Esophagus muscularis mucosa (tissue), 4 donors: ENCODE data around the gene PAK4. TPM values are rescaled to one million over a fixed set of nuclear protein-coding genes. Genes with fewer than 3 reads are reported as not detected.
A peak's percentile ranks its signal among the peaks of the same experiment; 100 is the strongest.

ENCODE experiments used
- DNase-seq: peaks from one replicate; pipeline ENCODE4 v3.0.0-alpha.2; 2017; ENCODE audit errors: extremely low spot score
- H3K27ac ChIP-seq, 4 donors: fragments of 200-600 bp; sonication (generic); replicated peaks in 1 of 4; 1 replicate in 3 of 4; 2 replicates in 1 of 4; pipeline ENCODE4 v1.5.1; 2016 to 2019; ENCODE audit warnings: mild to moderate bottlenecking in 1 of 4
- H3K27me3 ChIP-seq, 4 donors: fragments of 200-600 bp; sonication (generic); one replicate each; pipeline versions ENCODE4 v1.5.1 to v1.6.0; 2016 to 2019
- H3K36me3 ChIP-seq, 4 donors: fragments of 200-600 bp; sonication (generic); one replicate each; pipeline ENCODE4 v1.5.1; 2016 to 2019
- H3K4me1 ChIP-seq, 4 donors: fragments of 200-600 bp; sonication (generic); one replicate each; pipeline ENCODE4 v1.5.1; 2016 to 2019
- H3K4me3 ChIP-seq, 4 donors: fragments of 200-600 bp; sonication (generic); 1 replicate in 2 of 4; 2 replicates in 2 of 4; pipeline ENCODE4 v1.5.1; 2016 to 2019; ENCODE audit warnings: mild to moderate bottlenecking in 4 of 4, moderate library complexity in 1 of 4
- H3K9me3 ChIP-seq, 4 donors: fragments of 200-600 bp; sonication (generic); 1 replicate in 3 of 4; 2 replicates in 1 of 4; pipeline ENCODE4 v1.5.1; 2016 to 2019
- EP300 ChIP-seq: sonication (generic); formaldehyde crosslinking; IDR thresholded peaks from one replicate; pipeline ENCODE4 v1.6.1; 2017; ENCODE audit warnings: antibody characterized with exemption
- POLR2A ChIP-seq: fragments of 450-650 bp; IDR thresholded peaks from one replicate; pipeline ENCODE4 v1.6.1; 2017; ENCODE audit warnings: antibody characterized with exemption, moderate library complexity, mild to moderate bottlenecking, low read depth
- POLR2AphosphoS5 ChIP-seq, 2 donors: sonication (generic); formaldehyde crosslinking; IDR thresholded peaks; one replicate each; pipeline ENCODE4 v1.6.1; 2017; ENCODE audit warnings: antibody characterized with exemption in 2 of 2
- WGBS: methylation state at CpG from one replicate; pipeline ENCODE4 v1.1.5; 2018; 5-methylcytosine and 5-hydroxymethylcytosine counted together
- intact Hi-C: fragments of 100-400 bp; cut with DNase I; formaldehyde crosslinking; loops from one replicate; pipeline ENCODE4 v1.15.1; 2023
- total RNA-seq, 4 donors: library from RNA; depleted of rRNA; stranded (reverse); fragments of >200 nt; gene quantifications; one replicate each; pipeline versions ENCODE4 v1.1.0 to v1.2.1, GENCODE V29; 2016
- TF ChIP-seq, protein P1 (sequence below), 3 experiments: fragments of 200-600 bp in 2 of 3; fragments of 450-650 bp in 1 of 3; sonication (generic) in 2 of 3; IDR thresholded peaks; one replicate each; pipeline ENCODE4 v1.5.1; 2017 to 2019; ENCODE audit warnings: antibody characterized with exemption in 3 of 3, mild to moderate bottlenecking in 2 of 3, moderate library complexity in 1 of 3

The PAK4 gene
- total RNA-seq, 4 donors from 2014 or later, result 8.3 to 18.4 (median 11.0) TPM

DNA sequence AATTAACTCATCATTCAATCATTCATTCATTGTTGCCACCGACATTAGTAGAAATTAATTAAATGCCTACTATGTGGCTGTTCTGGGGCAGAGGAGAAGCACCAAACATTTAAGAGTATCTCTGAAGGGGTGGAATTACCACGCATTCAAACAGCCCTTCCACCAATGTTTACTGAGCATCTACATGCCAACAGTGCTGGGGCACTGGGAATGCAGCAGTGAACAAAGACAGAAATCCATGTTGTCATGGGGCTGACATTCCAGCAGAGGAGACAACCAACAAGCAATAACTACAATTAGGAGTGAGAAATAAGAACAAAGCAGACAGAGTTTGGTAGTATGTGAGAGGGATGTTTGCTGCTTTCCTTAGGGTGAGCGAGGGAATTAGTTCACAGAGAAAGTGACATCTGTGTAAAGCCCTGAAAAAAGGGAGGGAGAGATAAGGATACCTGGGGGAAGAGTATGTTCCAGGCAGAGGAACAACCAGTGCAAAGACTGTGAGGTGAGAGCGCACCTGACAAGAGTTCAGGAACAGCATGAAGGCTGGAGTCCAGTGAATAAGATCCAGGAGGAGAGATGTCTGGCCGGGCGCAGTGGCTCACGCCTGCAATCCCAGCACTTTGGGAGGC is 1.3 kb upstream of the PAK4 start:
- Histone ChIP-seq H3K9me3 (no peaks in the 10 kb centered on the region), H3K27ac (no peak overlapping the region), H3K4me1 (peaks cover 37 to 57% (median 51%) of the 10 kb centered on the region in 4 donors), H3K4me3 (no peak overlapping the region), H3K27me3 (peaks cover 0 to 21% (median 0%) of the 10 kb centered on the region in 4 donors), H3K36me3 (no peaks in the 10 kb centered on the region)
- intact Hi-C loops, result no loop called here
- DNase-seq, result no peak
- 81% methylated on average over 7 of the region's 7 CpGs for WGBS
- TF ChIP-seq, protein P1, sequence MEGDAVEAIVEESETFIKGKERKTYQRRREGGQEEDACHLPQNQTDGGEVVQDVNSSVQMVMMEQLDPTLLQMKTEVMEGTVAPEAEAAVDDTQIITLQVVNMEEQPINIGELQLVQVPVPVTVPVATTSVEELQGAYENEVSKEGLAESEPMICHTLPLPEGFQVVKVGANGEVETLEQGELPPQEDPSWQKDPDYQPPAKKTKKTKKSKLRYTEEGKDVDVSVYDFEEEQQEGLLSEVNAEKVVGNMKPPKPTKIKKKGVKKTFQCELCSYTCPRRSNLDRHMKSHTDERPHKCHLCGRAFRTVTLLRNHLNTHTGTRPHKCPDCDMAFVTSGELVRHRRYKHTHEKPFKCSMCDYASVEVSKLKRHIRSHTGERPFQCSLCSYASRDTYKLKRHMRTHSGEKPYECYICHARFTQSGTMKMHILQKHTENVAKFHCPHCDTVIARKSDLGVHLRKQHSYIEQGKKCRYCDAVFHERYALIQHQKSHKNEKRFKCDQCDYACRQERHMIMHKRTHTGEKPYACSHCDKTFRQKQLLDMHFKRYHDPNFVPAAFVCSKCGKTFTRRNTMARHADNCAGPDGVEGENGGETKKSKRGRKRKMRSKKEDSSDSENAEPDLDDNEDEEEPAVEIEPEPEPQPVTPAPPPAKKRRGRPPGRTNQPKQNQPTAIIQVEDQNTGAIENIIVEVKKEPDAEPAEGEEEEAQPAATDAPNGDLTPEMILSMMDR (IDR thresholded peaks at IDR 0.05), result no peak
- no peak for TF ChIP-seq EP300
- TF ChIP-seq POLR2A, result no peak
- TF ChIP-seq POLR2AphosphoS5 (IDR thresholded peaks at IDR 0.05), result no peak

DNA sequence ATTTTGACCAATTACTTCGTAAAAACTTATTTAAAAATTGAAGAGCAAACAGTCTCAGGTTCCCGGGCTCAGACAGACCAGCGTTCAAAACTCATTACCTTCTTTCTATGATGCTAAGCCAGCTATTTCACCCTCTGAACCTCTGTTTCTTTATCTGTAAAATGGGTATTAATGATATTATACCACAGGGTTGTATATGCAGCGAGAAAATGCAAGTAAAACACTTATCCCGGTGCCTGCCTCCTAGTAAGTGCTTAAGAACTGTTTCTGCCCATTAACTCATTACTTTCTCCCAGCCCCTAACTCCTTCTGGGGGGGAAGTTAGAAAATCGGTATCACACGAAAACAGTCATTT is 410 bp upstream of the PAK4 start:
- intact Hi-C loops, result loop anchor here (5.0 kb wide), 1 partner anchor 407 kb away; the partner anchor contains the start of gene EID2B
- TF ChIP-seq POLR2AphosphoS5 (IDR thresholded peaks at IDR 0.05) (no peak), EP300 (no peak), POLR2A (no peak)
- TF ChIP-seq, protein P1 (IDR thresholded peaks at IDR 0.05), result no peak
- DNase-seq, result no peak
- Histone ChIP-seq H3K9me3 (no peaks in the 10 kb centered on the region), H3K27me3 (peaks cover 0 to 15% (median 0%) of the 10 kb centered on the region in 4 donors), H3K4me3 (peak overlapping the region; percentile 81 to 97 (median 90)), H3K36me3 (no peaks in the 10 kb centered on the region), H3K4me1 (peaks cover 45 to 66% (median 60%) of the 10 kb centered on the region in 4 donors), H3K27ac (peak overlapping the region; percentile 75 to 86 (median 80))
- WGBS, result 42% methylated on average over 7 of the region's 7 CpGs

GRCh38 chr19:39126312-39127187 is 964 bp downstream of the PAK4 start:
- H3K27ac ChIP-seq, result peak overlapping the region; percentile 75 to 86 (median 82)
- no peaks in the 10 kb centered on the region for H3K36me3 ChIP-seq
- 5% methylated on average over 23 of the region's 27 CpGs for WGBS
- H3K4me1 ChIP-seq, result peaks cover 59 to 80% (median 74%) of the 10 kb centered on the region in 4 donors
- DNase-seq, result no peak
- no peaks in the 10 kb centered on the region for H3K9me3 ChIP-seq
- H3K27me3 ChIP-seq, result peaks cover 0 to 4% (median 0%) of the 10 kb centered on the region in 4 donors
- peak overlapping the region; percentile 81 to 97 (median 90) for H3K4me3 ChIP-seq
- intact Hi-C loops, result loop anchor here (5.0 kb wide), 1 partner anchor 406 kb away; the partner anchor contains the start of gene EID2B
- TF ChIP-seq POLR2A (no peak), POLR2AphosphoS5 (IDR thresholded peaks at IDR 0.05) (no peak), EP300 (no peak)
- TF ChIP-seq, protein P1 (IDR thresholded peaks at IDR 0.05), result no peak

DNA sequence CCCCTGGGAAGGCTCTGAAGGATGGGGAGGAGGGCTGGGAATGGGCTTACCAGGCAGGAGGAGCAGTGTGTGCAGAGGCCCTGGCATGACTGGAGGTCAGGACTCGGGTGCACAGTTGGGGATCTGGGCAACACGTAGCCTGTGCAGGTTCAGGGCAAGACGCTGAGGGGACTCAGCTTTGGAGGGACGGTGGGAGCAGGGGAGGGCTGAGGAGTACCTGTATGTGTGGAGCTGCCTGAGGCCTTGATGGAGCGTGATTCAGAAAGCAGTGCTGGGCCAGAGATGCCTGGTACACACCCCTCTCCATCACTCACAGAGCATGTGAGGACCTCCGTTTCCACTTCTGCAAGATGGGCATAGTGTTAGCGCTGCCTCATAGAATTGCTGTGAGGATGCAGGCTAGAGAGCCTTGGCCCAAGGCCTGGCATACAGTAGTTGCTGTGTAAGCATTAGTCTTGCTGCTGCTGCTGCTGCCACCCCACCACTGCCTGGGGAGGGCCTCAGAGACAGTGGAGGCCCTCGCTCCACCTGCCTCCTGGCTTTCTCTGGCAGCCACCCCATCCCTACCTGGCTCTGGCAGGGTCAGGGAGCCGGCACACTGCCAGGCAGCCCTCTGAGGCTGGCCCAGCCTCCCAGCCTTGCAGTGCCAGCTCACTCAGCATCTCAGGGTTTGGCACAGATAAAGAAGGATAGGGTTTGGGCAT is 2.4 kb downstream of the PAK4 start:
- Histone ChIP-seq H3K36me3 (no peaks in the 10 kb centered on the region), H3K27ac (peak overlapping the region; percentile 75 to 86 (median 82)), H3K27me3 (no peaks in the 10 kb centered on the region), H3K4me3 (no peak overlapping the region), H3K4me1 (peaks cover 69 to 86% (median 82%) of the 10 kb centered on the region in 4 donors), H3K9me3 (no peaks in the 10 kb centered on the region)
- TF ChIP-seq EP300 (no peak), POLR2AphosphoS5 (IDR thresholded peaks at IDR 0.05) (no peak), POLR2A (no peak)
- TF ChIP-seq, protein P1 (IDR thresholded peaks at IDR 0.05), result no peak
- 100% methylated on average over 1 of the region's 9 CpGs for WGBS
- DNase-seq, result no peak
- intact Hi-C loops, result loop anchor here (5.0 kb wide), 1 partner anchor 404 kb away; the partner anchor contains the start of gene EID2B
